OCI-LY1 (cell line): ENCODE measurements around the gene DDR1.
A peak's percentile ranks its signal among the peaks of the same experiment; 100 is the strongest.

Experiments
- H2AFZ ChIP-seq: fragments of 200-600 bp; sonication (generic), shearing (Covaris generic); 2 replicates; pipeline ENCODE4 v1.6.0; 2014; ENCODE audit warnings: antibody characterized with exemption, mild to moderate bottlenecking, low read length
- H3F3A ChIP-seq: fragments of 200-600 bp; sonication (generic), shearing (Covaris generic); 2 replicates; pipeline ENCODE4 v1.6.0; 2014; ENCODE audit warnings: mild to moderate bottlenecking, antibody characterized with exemption, low read length, moderate library complexity; ENCODE audit not compliant: insufficient read depth
- H3K27ac ChIP-seq: fragments of 200-600 bp; sonication (generic); 2 replicates; pipeline ENCODE4 v1.5.1; 2014; ENCODE audit warnings: low read length, mixed run types, mild to moderate bottlenecking, low read depth; ENCODE audit not compliant: poor library complexity, severe bottlenecking
- H3K27me3 ChIP-seq: fragments of 200-600 bp; sonication (generic); 2 replicates; pipeline ENCODE4 v1.6.0; 2014; ENCODE audit warnings: antibody characterized with exemption, mild to moderate bottlenecking, low read length, moderate library complexity; ENCODE audit not compliant: insufficient read depth
- H3K36me3 ChIP-seq: fragments of 200-600 bp; sonication (generic); 2 replicates; pipeline ENCODE4 v1.6.1; 2014; ENCODE audit warnings: mild to moderate bottlenecking, antibody characterized with exemption, low read length, moderate library complexity, mixed read lengths; ENCODE audit not compliant: insufficient read depth
- H3K4me1 ChIP-seq: fragments of 200-600 bp; sonication (generic); 2 replicates; pipeline ENCODE4 v1.5.1; 2014; ENCODE audit warnings: mild to moderate bottlenecking, low read length, moderate library complexity; ENCODE audit not compliant: insufficient read depth, severe bottlenecking
- H3K4me2 ChIP-seq: fragments of 200-600 bp; sonication (generic), shearing (Covaris generic); 2 replicates; pipeline ENCODE4 v1.6.1; 2014; ENCODE audit warnings: low read length
- H3K4me3 ChIP-seq: fragments of 200-600 bp; sonication (generic); 2 replicates; pipeline ENCODE4 v1.5.1; 2014; ENCODE audit warnings: low read length, low read depth, mild to moderate bottlenecking, mixed read lengths; ENCODE audit not compliant: poor library complexity, severe bottlenecking
- H3K79me2 ChIP-seq: fragments of 200-600 bp; shearing (Covaris generic); 2 replicates; pipeline ENCODE4 v1.6.1; 2016; ENCODE audit warnings: mixed run types, low read length, mixed read lengths; ENCODE audit not compliant: insufficient read depth
- H3K9ac ChIP-seq: fragments of 200-600 bp; sonication (generic), shearing (Covaris generic); 2 replicates; pipeline ENCODE4 v1.6.1; 2014; ENCODE audit warnings: mild to moderate bottlenecking, low read length, mixed read lengths
- H3K9me2 ChIP-seq: fragments of 200-600 bp; sonication (generic), shearing (Covaris generic); 2 replicates; pipeline ENCODE4 v1.6.1; 2014; ENCODE audit warnings: low read depth, mild to moderate bottlenecking, low read length, mixed read lengths
- H3K9me3 ChIP-seq: fragments of 200-600 bp; shearing (Covaris generic); 2 replicates; pipeline ENCODE4 v1.6.1; 2014; ENCODE audit warnings: low read length, mixed read lengths
- H4K20me1 ChIP-seq: fragments of 200-600 bp; sonication (generic), shearing (Covaris generic); 2 replicates; pipeline ENCODE4 v1.6.0; 2016; ENCODE audit warnings: mild to moderate bottlenecking, low read length; ENCODE audit not compliant: insufficient read depth
- CTCF ChIP-seq: fragments of 200-600 bp; sonication (generic), shearing (Covaris generic); IDR thresholded peaks from 2 replicates; pipeline ENCODE4 v1.5.1; 2017; ENCODE audit warnings: mild to moderate bottlenecking, antibody characterized with exemption, low read length, moderate library complexity, mixed read lengths
- EZH2 ChIP-seq: fragments of 200-600 bp; sonication (generic), shearing (Covaris generic); IDR thresholded peaks from 2 replicates; pipeline ENCODE4 v1.8.0; 2017; ENCODE audit warnings: borderline replicate concordance, mixed run types, mild to moderate bottlenecking, antibody characterized with exemption, low read length, moderate library complexity, mixed read lengths

Gene DDR1

DNA sequence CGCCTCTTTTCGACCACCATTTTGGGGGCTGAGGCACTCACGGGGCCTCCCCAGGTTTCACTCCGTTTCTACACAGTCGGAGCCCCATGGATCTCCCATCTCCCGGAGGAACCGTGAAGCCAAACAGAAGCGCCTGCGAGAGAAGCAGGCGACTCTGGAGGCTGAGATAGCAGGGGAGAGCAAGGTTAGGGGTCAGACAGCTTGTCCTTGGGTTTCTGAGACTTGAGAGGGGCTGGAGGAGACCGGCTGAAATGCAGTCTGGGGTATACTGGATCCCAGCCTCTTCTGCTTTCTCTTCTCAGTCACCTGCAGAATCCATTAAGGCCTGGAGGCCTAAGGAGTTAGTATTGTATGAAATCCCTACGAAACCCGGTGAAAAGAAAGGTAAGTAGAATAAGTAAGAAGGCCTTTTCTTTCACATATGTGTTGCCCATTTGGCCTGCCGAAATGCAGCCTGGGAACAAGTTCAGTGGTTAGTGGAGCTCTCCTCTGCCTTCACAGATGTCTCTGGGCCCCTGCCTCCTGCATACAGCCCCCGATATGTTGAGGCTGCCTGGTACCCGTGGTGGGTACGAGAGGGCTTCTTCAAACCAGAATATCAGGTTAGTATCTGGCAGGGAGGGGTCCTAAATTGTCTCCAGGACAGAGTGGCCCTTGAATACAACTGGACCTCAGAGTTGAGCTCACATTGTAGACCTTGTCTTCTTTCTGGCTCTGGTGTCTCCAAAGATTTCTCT, 30.7 kb downstream of the DDR1 start:
- peak overlapping the region; percentile 95 for H3K4me2 ChIP-seq
- H3K27ac ChIP-seq = peak overlapping the region; percentile 71
- H3K9ac ChIP-seq = peak overlapping the region; percentile 83

DNA sequence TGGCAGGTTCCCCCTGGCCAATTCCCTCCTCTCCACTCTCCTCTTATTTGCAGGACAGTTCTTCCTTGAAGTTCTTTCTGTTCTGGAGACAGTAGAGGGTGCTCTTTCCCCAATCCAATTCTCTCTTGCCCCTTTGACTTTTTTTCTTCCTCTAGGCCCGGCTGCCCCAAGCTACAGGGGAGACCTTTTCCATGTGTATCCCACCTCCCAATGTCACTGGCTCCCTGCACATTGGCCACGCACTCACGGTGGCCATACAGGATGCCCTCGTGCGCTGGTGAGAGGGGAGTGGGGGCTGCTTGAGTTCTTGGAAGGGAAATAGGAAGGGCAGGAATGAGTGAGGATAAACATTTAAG, 31.2 kb downstream of the DDR1 start:
- Histone ChIP-seq H3K4me2 (peak overlapping the region; percentile 95), H3K27me3 (no peaks in the 10 kb centered on the region), H3F3A (no peaks in the 10 kb centered on the region), H3K9me3 (no peaks in the 10 kb centered on the region), H3K27ac (no peak overlapping the region), H3K36me3 (peaks cover 51% of the 10 kb centered on the region), H3K9ac (peak overlapping the region; percentile 83), H3K4me3 (peak overlapping the region; percentile 87), H2AFZ (no peak overlapping the region), H3K4me1 (peaks cover 23% of the 10 kb centered on the region), H4K20me1 (no peaks in the 10 kb centered on the region), H3K9me2 (no peaks in the 10 kb centered on the region), H3K79me2 (no peaks in the 10 kb centered on the region)
- no peak for TF ChIP-seq EZH2
- peak; percentile 65 for TF ChIP-seq CTCF

More for the DNA sequence above, 30.7 kb downstream of the DDR1 start:
- Histone ChIP-seq H3K9me3 (no peaks in the 10 kb centered on the region), H3K4me1 (peaks cover 23% of the 10 kb centered on the region), H3K27me3 (no peaks in the 10 kb centered on the region), H3K4me3 (peak overlapping the region; percentile 87), H3K36me3 (peaks cover 45% of the 10 kb centered on the region), H3K79me2 (no peaks in the 10 kb centered on the region), H4K20me1 (no peaks in the 10 kb centered on the region), H2AFZ (no peak overlapping the region), H3K9me2 (no peaks in the 10 kb centered on the region), H3F3A (no peaks in the 10 kb centered on the region)
- TF ChIP-seq CTCF = no peak

GRCh38 chr6:30917041-30917440, 32.7 kb downstream of the DDR1 start:
- no peak overlapping the region for H3K4me3 ChIP-seq
- H3K9me3 ChIP-seq = no peaks in the 10 kb centered on the region
- no peaks in the 10 kb centered on the region for H3K79me2 ChIP-seq
- peaks cover 65% of the 10 kb centered on the region for H3K36me3 ChIP-seq
- H3K9me2 ChIP-seq = no peaks in the 10 kb centered on the region
- H3F3A ChIP-seq = no peaks in the 10 kb centered on the region
- no peaks in the 10 kb centered on the region for H3K27me3 ChIP-seq
- no peak overlapping the region for H3K4me2 ChIP-seq
- no peak overlapping the region for H2AFZ ChIP-seq
- H3K4me1 ChIP-seq = peaks cover 23% of the 10 kb centered on the region
- no peak overlapping the region for H3K9ac ChIP-seq
- TF ChIP-seq EZH2 (no peak), CTCF (no peak)
- no peaks in the 10 kb centered on the region for H4K20me1 ChIP-seq
- H3K27ac ChIP-seq = no peak overlapping the region
